ENCODE data around the gene RCN2.
"Not testable (repeated sequence)": the region's sequence is repeated elsewhere in the genome, so short reads cannot be mapped to it uniquely, and the experiment has no call there.

Gene RCN2

GRCh38 chr15:76931397-76932134 is at the start of gene RCN2:
RCN2 (plus strand) TSS chr15:76931749; CDS start chr15:76931842, 93 bp downstream.
- peak; percentile 80 for DNase-seq

GRCh38 chr15:76885212-76885611 is 46.3 kb upstream of the RCN2 start:
- no peak for DNase-seq

DNA sequence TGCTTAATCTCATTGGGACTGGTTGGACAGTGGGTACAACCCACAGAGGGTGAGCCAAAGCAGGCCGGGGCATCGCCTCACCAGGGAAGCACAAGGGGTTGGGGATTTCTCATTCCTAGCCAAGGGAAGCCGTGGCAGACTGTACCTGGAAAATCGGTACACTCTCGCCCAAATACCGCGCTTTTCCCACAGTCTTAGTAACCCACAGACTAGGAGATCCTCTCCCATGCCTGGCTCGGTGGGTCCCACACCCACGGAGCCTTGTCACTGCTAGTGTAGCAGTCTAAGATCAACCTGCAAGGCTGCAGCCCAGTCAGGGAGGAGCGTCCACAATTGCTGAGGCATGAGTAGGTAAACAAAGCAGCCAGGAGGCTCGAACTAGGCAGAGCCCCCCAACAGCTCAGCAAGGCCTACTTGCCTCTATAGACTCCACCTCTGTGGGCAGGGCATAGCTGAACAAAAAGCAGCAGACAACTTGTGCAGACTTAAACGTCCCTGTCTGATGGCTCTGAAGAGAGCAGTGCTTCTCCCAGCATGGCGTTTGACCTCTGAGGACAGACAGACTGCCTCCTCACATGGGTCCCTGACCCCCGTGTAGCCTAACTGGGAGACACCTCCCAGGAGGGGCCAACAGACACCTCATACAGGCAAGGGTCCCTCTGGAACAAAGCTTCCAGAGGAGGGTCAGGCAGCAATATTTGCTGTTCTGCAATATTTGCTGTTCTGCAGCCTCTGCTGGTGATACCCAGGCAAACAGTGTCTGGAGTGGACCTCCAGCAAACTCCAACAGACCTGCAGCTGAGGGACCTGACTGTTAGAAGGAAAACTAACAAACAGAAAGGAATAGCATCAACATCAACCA is 44.0 kb upstream of the RCN2 start:
- not testable (repeated sequence) for DNase-seq

DNA sequence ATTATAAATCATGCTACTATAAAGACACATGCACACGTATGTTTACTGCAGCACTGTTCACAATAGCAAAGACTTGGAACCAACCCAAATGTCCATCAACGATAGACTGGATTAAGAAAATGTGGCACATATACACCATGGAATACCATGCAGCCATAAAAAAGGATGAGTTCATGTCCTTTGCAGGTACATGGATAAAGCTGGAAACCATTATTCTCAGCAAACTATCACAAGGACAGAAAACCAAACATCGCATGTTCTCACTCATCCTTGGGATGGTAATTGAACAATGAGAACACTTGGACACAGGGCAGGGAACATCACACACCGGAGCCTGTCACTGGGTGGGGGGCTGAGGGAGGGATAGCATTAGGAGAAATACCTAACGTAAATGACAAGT is 38.7 kb upstream of the RCN2 start:
- DNase-seq = not testable (repeated sequence)

DNA sequence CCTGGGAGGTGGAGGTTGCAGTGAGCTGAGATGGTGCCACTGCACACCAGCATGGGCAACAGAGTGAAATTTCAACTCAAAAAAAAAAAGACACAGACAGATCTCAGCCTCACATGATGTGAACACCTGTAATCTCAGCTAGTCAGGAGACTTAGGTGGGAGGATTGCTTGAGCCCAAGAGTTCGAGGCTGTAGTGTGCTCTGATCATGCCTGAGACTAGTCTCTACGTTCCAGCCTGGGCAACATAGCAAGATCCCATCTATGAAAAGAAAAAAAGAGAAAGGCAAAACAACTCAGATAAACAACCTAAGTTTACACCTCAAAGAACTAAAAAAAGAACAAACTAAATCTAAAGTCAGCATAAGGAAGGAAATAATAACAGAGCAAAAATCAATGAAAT is 37.4 kb upstream of the RCN2 start:
- no peak for DNase-seq

GRCh38 chr15:76898102-76898501 is 33.4 kb upstream of the RCN2 start:
- no peak for DNase-seq

GRCh38 chr15:76899176-76899930 is 32.2 kb upstream of the RCN2 start:
- DNase-seq = not testable (repeated sequence)

DNA sequence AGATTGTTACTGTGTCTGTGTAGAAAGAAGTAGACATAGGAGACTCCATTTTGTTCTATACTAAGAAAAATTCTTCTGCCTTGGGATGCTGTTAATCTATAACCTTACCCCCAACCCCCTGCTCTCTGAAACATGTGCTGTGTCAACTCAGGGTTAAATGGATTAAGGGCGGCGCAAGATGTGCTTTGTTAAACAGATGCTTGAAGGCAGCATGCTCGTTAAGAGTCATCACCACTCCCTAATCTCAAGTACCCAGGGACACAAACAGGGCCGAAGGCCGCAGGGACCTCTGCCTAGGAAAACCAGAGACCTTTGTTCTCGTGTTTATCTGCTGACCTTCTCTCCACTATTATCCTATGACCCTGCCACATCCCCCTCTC is 31.6 kb upstream of the RCN2 start:
- not testable (repeated sequence) for DNase-seq

GRCh38 chr15:76901965-76902364 is 29.6 kb upstream of the RCN2 start:
- no peak for DNase-seq

- no peak for DNase-seq
Observed at GRCh38 chr15:76903251-76903681, 28.3 kb upstream of the RCN2 start.

DNA sequence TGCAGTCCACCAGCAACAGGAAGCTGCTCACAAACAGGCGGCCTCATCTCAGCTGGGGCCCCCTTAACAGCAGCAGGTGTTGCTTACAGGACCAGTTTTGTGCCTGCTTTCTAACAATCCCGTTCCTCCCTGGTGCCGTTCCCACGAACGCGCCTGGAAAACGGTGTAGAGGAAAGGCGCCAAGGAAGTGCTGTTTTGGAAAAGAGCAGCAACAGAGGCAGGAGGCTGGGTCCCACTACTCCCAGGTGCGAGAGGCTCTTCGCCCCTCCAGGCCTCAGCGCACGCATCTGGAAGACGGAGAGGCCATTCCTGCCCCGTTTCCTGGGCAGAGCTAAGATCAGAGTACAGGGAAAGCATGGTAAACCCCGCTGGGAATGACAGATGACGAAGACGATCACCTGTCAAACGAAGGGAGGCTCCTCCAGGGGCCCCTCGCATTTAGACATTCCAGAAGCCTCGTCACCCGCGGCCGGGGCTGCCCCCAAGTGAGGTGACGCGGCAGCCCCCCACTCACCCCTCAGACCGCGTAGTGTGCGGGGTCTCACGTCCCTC is 27.0 kb upstream of the RCN2 start:
- no peak for DNase-seq

DNA sequence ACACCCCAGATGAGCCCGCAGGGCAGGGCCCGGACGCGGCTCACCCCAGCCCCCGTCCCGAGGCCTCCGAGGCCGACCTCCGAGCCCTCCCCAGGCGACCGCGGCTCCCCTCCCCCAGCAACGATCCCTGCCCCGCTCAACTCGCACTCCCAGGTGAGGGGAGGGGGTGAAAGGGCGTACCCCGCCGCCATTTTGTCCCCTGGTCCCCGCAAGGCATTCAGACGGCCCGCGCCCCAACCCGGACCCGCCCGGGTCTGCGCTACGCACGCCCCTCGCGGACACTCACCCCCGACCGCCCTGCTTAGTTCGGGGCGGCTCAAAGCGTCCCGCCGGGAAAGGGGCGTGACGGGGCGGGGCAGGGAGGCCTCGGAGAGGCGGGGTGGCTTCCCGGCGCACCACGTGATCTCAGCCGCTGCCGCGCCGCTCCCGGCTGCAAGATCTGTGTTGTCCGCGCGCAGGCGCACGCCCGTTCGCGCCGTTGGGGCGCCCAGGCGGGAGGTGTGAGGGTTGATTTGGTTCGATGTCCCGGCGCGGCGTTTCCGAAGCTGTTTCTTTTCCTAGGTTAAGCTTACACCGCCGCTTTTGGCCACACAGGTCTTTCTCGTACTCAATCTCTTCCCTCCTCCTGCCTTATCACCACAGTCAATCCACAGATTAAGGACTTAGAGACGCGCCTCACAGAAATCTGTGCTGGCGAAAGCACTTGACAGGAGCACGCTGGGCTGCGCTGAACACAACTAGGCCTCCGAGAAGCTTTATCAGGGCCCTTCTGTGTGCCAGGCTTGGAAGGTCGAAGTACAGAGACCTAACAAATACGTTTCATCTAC is 26.3 kb upstream of the RCN2 start, which contains the start of gene SCAPER:
TSS of gene SCAPER (minus strand) at position 328 of the 827 bp plus-strand sequence. CDS start 21,523 bp downstream, outside the sequence.
- DNase-seq = peak; percentile 57

DNA sequence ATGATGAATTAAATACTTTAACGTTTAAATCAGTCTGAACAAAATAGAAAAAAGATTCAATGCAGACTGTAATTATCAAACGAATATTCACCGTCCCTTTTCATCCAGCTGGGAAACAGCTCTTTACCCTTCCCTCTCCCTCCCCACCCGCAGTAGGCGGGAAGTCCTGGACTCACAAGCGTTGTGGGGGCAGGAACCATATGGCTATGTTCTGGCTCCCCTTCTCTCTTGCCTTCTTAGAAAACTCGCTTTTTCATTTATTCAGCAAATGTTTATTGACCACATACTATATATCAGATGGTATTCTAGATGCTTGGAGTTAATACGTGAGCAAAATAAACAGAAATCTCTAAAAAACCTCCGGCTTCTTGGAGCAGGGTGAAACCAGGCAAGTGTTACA is 25.7 kb upstream of the RCN2 start:
- DNase-seq = no peak

DNA sequence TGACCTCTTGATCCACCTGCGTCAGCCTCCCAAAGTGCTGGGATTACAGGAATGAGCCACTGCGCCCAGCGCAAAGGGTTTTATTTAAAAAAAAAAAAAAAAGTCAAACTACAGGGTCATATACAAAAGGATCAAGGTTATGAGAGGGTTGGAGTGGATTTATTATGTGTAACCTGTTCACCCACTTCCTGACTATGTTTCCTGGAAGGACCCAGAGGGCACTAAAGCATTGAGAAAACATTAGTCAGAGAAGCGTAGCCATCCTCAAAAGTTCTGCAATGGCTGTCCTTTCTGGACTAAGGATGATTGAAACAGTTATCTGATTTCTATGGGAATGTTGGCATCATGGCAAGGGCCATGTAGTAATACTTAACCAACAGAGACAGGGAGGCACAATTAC is 19.1 kb upstream of the RCN2 start:
- DNase-seq = no peak

GRCh38 chr15:76913737-76914136 is 17.8 kb upstream of the RCN2 start:
- DNase-seq = no peak

DNA sequence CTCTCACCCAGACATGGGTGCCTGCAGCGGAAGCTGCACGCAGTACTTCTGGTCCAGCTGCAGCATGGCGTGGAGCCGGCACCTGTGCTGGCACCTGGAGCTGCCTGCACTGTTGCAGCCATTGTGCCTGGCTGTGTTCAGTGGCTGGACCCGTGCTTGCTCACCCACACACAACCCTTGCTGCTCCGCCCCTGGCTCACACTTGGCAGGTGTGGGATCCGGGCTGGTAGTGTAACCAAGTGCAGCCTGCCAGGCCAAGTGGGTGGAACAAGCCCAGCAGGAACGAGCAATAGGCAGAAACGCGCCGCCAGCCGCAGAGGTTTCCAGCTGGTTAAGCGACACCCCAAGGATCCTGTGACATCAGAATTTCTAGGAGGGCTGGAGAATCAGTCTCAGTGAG is 15.2 kb upstream of the RCN2 start:
- DNase-seq = no peak

DNA sequence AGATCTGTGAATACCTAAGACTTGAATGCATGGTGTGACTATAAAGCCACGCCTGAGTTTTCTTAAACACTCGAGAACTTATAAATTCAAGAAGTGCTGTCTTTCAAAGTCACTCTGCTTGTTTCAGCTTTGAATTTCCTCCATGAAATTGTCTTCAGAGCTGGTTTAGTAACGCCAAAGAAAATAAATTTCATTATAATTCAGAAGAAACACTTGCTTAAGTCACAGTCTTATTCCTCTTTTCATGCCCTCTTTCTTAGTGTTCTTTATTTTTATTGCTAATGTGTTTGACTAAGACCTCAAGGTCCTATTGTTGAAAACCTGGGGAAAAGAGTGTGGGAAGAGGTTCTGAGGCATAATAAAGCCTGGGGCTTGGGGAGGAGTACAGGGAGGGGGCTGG is 3.3 kb upstream of the RCN2 start:
- no peak for DNase-seq

DNA sequence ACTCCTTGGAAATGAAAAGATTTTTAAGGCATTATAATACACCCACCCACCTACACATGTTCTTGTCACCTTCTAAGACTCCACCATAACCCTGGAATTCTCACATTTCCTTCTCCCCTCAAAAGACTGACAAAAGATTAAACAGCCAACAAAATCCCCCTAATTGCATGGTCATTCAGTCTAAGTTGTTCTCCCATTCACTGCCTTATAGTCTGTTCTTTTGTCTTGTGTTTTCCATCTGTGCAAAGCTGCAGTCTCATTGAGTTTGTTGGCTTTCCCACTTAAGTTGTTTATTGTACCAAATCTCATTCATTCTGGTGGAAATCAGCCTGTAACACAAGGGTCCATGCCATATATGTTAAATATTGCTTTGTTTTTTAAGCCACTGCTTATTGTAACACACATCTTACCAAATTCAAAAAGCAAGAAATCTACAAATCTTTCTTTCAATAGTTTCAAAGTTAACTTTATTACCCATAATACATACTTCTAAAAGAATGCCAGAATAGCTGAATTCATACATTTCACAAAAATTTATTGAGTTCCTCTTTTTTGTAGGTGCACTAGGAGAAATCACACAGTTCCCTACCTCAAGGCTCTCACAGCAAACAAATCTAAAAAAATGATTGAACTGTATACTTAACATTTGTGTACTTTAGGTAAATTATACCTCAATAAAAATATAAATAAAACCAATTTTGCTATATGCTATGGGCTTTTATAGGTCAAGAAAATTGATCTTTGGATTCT is 2.4 kb upstream of the RCN2 start:
- DNase-seq = no peak

- DNase-seq = no peak
Observed at GRCh38 chr15:76930831-76931396, 635 bp upstream of the RCN2 start.

DNA sequence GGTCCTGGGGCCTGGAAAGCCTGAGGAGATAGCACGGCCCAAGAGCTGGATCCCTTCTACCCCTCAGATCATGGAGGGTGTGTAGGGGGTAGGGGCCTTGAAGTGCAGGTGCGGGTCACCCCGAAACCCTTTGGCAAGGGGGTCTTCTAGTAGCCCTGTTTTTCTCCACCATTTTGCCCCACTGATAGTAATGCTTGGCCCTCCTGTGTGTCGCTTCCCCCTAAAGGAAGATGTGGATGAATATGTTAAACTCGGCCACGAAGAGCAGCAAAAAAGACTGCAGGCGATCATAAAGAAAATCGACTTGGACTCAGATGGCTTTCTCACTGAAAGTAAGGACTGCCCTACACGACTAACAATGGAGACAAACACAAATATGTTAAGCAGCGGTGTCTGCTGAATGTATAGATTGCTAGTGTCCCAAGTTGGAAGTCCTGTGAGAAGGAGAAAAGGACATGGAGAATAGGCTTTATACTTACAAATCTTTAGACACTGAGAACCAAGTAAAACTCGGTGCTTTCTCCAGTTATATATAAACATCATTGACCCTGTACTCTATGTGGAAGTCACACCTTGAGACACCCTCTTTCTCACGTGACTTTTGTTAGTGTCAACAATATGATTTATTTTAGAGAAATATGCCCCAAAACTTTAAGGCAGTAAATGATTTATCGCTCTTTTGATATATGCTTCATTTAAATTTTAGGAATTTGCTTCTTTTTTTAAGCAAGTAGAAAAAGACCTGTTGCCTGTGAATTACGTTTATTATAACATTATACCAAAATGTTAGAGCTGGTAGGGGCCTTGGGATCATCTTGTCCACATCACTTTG is 802 bp downstream of the RCN2 start:
- no peak for DNase-seq

Measured in NCI-H510A (cell line).